CD14-positive monocyte (primary cell): ENCODE data around the gene REEP1. TPM values are rescaled to one million over a fixed set of nuclear protein-coding genes. Genes with fewer than 3 reads are reported as not detected.

Experiments used
- DNase-seq, 3 donors: peaks; one replicate each; pipeline ENCODE4 v3.0.0-alpha.2; 2011 to 2022
- H2AFZ ChIP-seq: 2 replicates; pipeline ENCODE4 v1.6.0; 2012; ENCODE audit warnings: mild to moderate bottlenecking, low read depth, low read length, inconsistent platforms; ENCODE audit not compliant: insufficient read depth, poor library complexity, severe bottlenecking
- H3K27ac ChIP-seq, 2 donors: 1 replicate in 1 of 2; 2 replicates in 1 of 2; pipeline ENCODE4 v1.5.1; 2012 to 2013; ENCODE audit warnings: low read length in 2 of 2, control low read depth in 1 of 2, inconsistent platforms in 1 of 2, low read depth in 1 of 2, mild to moderate bottlenecking in 1 of 2
- H3K27me3 ChIP-seq, 2 donors: one replicate each; pipeline versions ENCODE4 v1.6.0 to v1.6.1; 2011 to 2013; ENCODE audit warnings: low read length in 2 of 2; ENCODE audit not compliant: control insufficient read depth in 2 of 2, insufficient read depth in 2 of 2
- H3K36me3 ChIP-seq, 2 donors: replicated peaks in 1 of 2; 1 replicate in 1 of 2; 2 replicates in 1 of 2; pipeline versions ENCODE4 v1.5.1 to v1.6.1; 2012 to 2013; ENCODE audit warnings: low read length in 2 of 2, control low read depth in 1 of 2, inconsistent platforms in 1 of 2, mild to moderate bottlenecking in 1 of 2; ENCODE audit not compliant: insufficient read depth in 2 of 2, control insufficient read depth in 1 of 2
- H3K4me1 ChIP-seq, 2 donors: 1 replicate in 1 of 2; 2 replicates in 1 of 2; pipeline versions ENCODE4 v1.5.1 to v1.6.1; 2012 to 2013; ENCODE audit warnings: low read length in 2 of 2, control low read depth in 1 of 2, inconsistent platforms in 1 of 2, mild to moderate bottlenecking in 1 of 2, moderate library complexity in 1 of 2; ENCODE audit not compliant: insufficient read depth in 2 of 2, control insufficient read depth in 1 of 2
- H3K4me2 ChIP-seq: replicated peaks from 2 replicates; pipeline ENCODE3; 2012; ENCODE audit warnings: low read length, moderate library complexity, mild to moderate bottlenecking; ENCODE audit not compliant: poor library complexity, severe bottlenecking; ENCODE audit errors: extremely low read depth
- H3K4me3 ChIP-seq, 3 experiments: fragments of 200-600 bp in 1 of 3; sonication (generic) in 1 of 3; replicated peaks in 1 of 3; 1 replicate in 2 of 3; 2 replicates in 1 of 3; pipeline ENCODE4 v1.5.1; 2011 to 2013; ENCODE audit warnings: low read length in 3 of 3, mild to moderate bottlenecking in 3 of 3, control low read depth in 2 of 3, low read depth in 2 of 3, inconsistent platforms in 1 of 3, moderate library complexity in 1 of 3
- H3K79me2 ChIP-seq: 2 replicates; pipeline ENCODE4 v1.6.0; 2012; ENCODE audit warnings: mild to moderate bottlenecking, control low read depth, inconsistent platforms, low read length, moderate library complexity; ENCODE audit not compliant: insufficient read depth
- H3K9ac ChIP-seq: 2 replicates; pipeline ENCODE4 v1.6.0; 2017; ENCODE audit warnings: low read length, mild to moderate bottlenecking; ENCODE audit not compliant: insufficient read depth, poor library complexity, severe bottlenecking
- H3K9me3 ChIP-seq, 2 donors: replicated peaks in 1 of 2; 1 replicate in 1 of 2; 2 replicates in 1 of 2; pipeline versions ENCODE4 v1.5.1 to v1.6.1; 2012 to 2013; ENCODE audit warnings: low read length in 2 of 2, control low read depth in 1 of 2; ENCODE audit not compliant: control insufficient read depth in 1 of 2, insufficient read depth in 1 of 2
- H4K20me1 ChIP-seq: 2 replicates; pipeline ENCODE4 v1.6.0; 2012; ENCODE audit warnings: mild to moderate bottlenecking, low read length, control low read depth, moderate library complexity; ENCODE audit not compliant: insufficient read depth
- H3K27ac Mint-ChIP-seq, 7 donors: one replicate each; pipeline ENCODE4 v1.8.0; 2020; ENCODE audit warnings: mild to moderate bottlenecking in 7 of 7, mixed read lengths in 7 of 7, moderate library complexity in 6 of 7, inconsistent platforms in 2 of 7
- H3K27me3 Mint-ChIP-seq, 3 donors: one replicate each; pipeline ENCODE4 v1.8.0; 2021 to 2022; ENCODE audit warnings: low read depth in 3 of 3, mild to moderate bottlenecking in 3 of 3, mixed read lengths in 3 of 3, moderate library complexity in 3 of 3, inconsistent platforms in 1 of 3
- H3K36me3 Mint-ChIP-seq, 2 donors: one replicate each; pipeline ENCODE4 v1.8.0; 2020; ENCODE audit warnings: mixed read lengths in 2 of 2, inconsistent platforms in 1 of 2, mild to moderate bottlenecking in 1 of 2
- H3K4me1 Mint-ChIP-seq: one replicate; pipeline ENCODE4 v1.8.0; 2020; ENCODE audit warnings: mild to moderate bottlenecking, mixed read lengths
- H3K4me3 Mint-ChIP-seq, 2 donors: one replicate each; pipeline ENCODE4 v1.8.0; 2020; ENCODE audit warnings: mild to moderate bottlenecking in 2 of 2, mixed read lengths in 2 of 2, moderate library complexity in 1 of 2
- H3K9me3 Mint-ChIP-seq, 7 donors: one replicate each; pipeline ENCODE4 v1.8.0; 2020 to 2022; ENCODE audit warnings: mixed read lengths in 7 of 7, mild to moderate bottlenecking in 6 of 7, moderate library complexity in 6 of 7, inconsistent platforms in 2 of 7
- WGBS: methylation state at CpG from one replicate; pipeline ENCODE4 v1.1.5; 2013; ENCODE audit warnings: missing lambda C conversion rate; ENCODE audit not compliant: insufficient coverage; 5-methylcytosine and 5-hydroxymethylcytosine counted together
- intact Hi-C, 2 donors: fragments of 100-400 bp; cut with micrococcal nuclease; formaldehyde crosslinking; loops; one replicate each; pipeline versions ENCODE4 v1.15.0 to v1.15.1; 2023
- polyA plus RNA-seq, 3 donors: library from polyadenylated mRNA; depleted of rRNA in 1 of 3; unstranded in 2 of 3; stranded (reverse) in 1 of 3; fragments of 300-500 nt in 2 of 3; fragments of >200 nt in 1 of 3; fragmentation: Illumina TruSeq in 2 of 3; gene quantifications; 1 replicate in 2 of 3; 2 replicates in 1 of 3; pipeline ENCODE4 v1.2.3, GENCODE V29; 2012 to 2021
- TF ChIP-seq, protein P1 (sequence below): fragments of 200-600 bp; IDR thresholded peaks from one replicate; pipeline ENCODE4 v1.8.0; 2022; ENCODE audit warnings: antibody characterized with exemption, mild to moderate bottlenecking

Gene REEP1
- polyA plus RNA-seq, 3 donors, result not detected

DNA sequence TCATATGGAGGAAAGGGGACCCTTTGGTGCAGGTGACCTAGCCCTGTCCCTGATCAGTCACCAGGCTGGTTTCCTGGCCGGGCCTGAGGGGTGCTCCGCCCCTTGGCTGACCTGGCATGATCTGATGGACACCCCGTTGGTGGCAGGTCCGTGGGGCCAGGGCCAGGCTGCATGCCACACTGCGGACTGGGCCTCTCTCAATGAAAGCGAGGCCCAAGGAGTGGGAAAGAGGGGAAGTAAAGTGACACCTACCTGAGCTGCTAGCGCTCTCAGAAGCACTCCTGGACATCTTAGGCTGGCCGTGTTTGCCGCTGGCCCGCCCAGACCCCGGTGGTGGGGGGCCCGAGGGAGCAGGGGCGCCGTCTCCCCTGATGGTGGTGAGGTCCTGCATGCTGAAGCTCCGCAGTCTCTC is 105.0 kb downstream of the REEP1 start:
- Histone ChIP-seq H3K36me3 (no peaks in the 10 kb centered on the region), H4K20me1 (no peaks in the 10 kb centered on the region), H3K79me2 (no peaks in the 10 kb centered on the region), H3K4me2 (no peak overlapping the region), H3K4me3 (no peak overlapping the region), H3K9ac (no peak overlapping the region), H3K9me3 (no peaks in the 10 kb centered on the region), H2AFZ (no peak overlapping the region), H3K4me1 (peaks cover 15 to 20% of the 10 kb centered on the region in 2 donors), H3K27me3 (no peaks in the 10 kb centered on the region), H3K27ac (no peak overlapping the region)
- peaks cover 0 to 2% of the 10 kb centered on the region in 2 donors for H3K36me3 Mint-ChIP-seq
- no peak for DNase-seq
- H3K27me3 Mint-ChIP-seq, result peaks cover 1 to 9% (median 3%) of the 10 kb centered on the region in 3 donors
- no peak overlapping the region for H3K27ac Mint-ChIP-seq
- WGBS, result 92% methylated on average over 14 of the region's 15 CpGs
- intact Hi-C loops, result no loop called here
- TF ChIP-seq, protein P1, sequence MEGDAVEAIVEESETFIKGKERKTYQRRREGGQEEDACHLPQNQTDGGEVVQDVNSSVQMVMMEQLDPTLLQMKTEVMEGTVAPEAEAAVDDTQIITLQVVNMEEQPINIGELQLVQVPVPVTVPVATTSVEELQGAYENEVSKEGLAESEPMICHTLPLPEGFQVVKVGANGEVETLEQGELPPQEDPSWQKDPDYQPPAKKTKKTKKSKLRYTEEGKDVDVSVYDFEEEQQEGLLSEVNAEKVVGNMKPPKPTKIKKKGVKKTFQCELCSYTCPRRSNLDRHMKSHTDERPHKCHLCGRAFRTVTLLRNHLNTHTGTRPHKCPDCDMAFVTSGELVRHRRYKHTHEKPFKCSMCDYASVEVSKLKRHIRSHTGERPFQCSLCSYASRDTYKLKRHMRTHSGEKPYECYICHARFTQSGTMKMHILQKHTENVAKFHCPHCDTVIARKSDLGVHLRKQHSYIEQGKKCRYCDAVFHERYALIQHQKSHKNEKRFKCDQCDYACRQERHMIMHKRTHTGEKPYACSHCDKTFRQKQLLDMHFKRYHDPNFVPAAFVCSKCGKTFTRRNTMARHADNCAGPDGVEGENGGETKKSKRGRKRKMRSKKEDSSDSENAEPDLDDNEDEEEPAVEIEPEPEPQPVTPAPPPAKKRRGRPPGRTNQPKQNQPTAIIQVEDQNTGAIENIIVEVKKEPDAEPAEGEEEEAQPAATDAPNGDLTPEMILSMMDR, result no peak
- H3K4me1 Mint-ChIP-seq, result peaks cover 17% of the 10 kb centered on the region
- no peak overlapping the region for H3K4me3 Mint-ChIP-seq
- no peaks in the 10 kb centered on the region for H3K9me3 Mint-ChIP-seq

DNA sequence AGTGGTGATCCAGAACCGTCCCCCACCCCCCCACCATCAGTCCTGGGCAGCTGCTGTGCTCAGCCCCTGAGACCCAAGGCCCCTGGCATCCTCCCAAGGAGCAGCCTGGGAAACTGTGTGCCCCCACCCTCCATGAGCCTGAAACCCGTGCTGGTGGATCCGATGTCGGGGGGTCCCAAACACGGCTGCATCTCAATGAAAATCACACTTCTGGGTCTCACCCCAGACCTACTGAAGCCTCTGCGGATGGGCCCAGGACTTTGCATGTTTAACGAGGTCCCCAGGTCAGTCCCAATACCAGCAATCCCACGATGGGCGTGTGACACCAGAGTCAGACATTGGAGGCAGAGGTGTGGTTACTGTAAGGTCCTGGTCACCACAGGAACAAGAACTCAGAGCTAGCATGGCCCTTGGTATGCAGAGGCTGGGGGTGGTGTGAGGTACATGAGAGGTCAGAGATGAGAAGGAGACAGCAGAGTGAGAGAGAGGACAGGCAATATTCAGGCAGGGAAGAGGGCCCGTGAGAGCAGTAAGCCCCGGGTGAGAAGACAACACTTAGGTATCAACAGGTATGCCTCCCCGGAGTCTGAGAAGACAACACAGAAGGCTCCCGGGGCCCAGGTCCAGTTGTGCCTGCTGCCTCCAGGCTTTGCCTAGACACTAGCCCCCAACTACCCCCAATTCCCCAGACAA is 105.6 kb downstream of the REEP1 start:
- H3K4me3 ChIP-seq, result no peak overlapping the region
- H3K27me3 ChIP-seq, result no peaks in the 10 kb centered on the region
- no peak overlapping the region for H3K4me2 ChIP-seq
- no peak for DNase-seq
- Mint-ChIP-seq H3K4me1 (peaks cover 21% of the 10 kb centered on the region), H3K27me3 (peaks cover 0 to 9% (median 2%) of the 10 kb centered on the region in 3 donors), H3K4me3 (no peak overlapping the region), H3K36me3 (peaks cover 0 to 2% of the 10 kb centered on the region in 2 donors), H3K9me3 (no peaks in the 10 kb centered on the region), H3K27ac (no peak overlapping the region)
- no peaks in the 10 kb centered on the region for H3K79me2 ChIP-seq
- no peak overlapping the region for H3K27ac ChIP-seq
- no peaks in the 10 kb centered on the region for H3K9me3 ChIP-seq
- H3K4me1 ChIP-seq, result peaks cover 21 to 25% of the 10 kb centered on the region in 2 donors
- no peak overlapping the region for H2AFZ ChIP-seq
- H3K36me3 ChIP-seq, result no peaks in the 10 kb centered on the region
- TF ChIP-seq, protein P1, result no peak
- H4K20me1 ChIP-seq, result no peaks in the 10 kb centered on the region
- intact Hi-C loops, result no loop called here
- WGBS, result 94% methylated on average over 6 of the region's 13 CpGs
- H3K9ac ChIP-seq, result no peak overlapping the region
